CD4-positive, alpha-beta T cell treated with Interleukin-17A for 1 hour (primary cell): ENCODE data around the gene FGF16.
"Not testable (repeated sequence)": the region's sequence is repeated elsewhere in the genome, so short reads cannot be mapped to it uniquely, and the experiment has no call there.

Source experiments
- DNase-seq: peaks from one replicate; pipeline ENCODE4 v3.0.0-alpha.2; 2020

Gene FGF16

GRCh38 chrX:77447653-77448569, 722 bp downstream of the FGF16 start:
- no peak for DNase-seq

DNA sequence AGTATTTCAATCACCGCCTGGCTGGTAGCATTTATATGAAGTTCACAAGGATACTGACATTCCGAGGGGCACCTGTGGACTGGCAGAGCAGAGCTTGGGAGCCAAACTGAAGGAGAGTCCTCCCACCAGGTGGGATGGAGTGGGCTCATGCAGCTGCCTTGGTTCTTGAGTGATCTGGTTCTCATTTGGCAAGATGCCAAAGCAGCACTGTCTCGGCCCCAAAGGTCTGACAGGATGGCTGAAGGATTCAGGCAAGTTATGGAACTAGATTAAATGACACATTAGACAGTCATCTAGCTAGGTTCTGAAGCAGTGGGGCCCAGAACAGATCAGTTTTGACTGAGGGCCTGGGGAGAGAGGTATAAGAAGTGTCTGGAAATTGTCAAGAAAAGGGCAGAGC, 3.2 kb downstream of the FGF16 start:
- no peak for DNase-seq

- DNase-seq, result no peak
Measured at GRCh38 chrX:77450996-77451395, 3.8 kb downstream of the FGF16 start.

GRCh38 chrX:77453190-77453589, 6.0 kb downstream of the FGF16 start:
- DNase-seq, result no peak

DNA sequence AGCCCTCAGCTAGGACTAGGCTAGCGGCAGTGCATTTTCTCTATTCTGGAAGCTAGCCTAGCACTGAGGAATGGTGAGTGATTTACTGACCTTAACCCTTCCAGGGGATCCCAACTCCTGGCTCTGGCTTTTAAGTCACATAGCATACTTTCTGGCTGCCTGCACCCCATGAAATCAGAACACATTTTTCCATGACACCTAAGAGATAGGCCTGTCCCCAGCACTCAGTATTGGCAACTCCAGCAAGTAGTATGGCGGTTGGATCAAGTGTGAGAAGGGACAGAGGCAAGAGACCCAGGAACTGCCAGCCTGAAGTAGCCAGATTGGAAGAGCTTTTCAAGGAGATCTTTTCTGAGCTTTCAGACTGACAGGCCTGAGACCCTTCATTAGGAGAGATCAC, 8.2 kb downstream of the FGF16 start:
- no peak for DNase-seq

GRCh38 chrX:77484045-77484444, 36.9 kb downstream of the FGF16 start:
- no peak for DNase-seq

DNA sequence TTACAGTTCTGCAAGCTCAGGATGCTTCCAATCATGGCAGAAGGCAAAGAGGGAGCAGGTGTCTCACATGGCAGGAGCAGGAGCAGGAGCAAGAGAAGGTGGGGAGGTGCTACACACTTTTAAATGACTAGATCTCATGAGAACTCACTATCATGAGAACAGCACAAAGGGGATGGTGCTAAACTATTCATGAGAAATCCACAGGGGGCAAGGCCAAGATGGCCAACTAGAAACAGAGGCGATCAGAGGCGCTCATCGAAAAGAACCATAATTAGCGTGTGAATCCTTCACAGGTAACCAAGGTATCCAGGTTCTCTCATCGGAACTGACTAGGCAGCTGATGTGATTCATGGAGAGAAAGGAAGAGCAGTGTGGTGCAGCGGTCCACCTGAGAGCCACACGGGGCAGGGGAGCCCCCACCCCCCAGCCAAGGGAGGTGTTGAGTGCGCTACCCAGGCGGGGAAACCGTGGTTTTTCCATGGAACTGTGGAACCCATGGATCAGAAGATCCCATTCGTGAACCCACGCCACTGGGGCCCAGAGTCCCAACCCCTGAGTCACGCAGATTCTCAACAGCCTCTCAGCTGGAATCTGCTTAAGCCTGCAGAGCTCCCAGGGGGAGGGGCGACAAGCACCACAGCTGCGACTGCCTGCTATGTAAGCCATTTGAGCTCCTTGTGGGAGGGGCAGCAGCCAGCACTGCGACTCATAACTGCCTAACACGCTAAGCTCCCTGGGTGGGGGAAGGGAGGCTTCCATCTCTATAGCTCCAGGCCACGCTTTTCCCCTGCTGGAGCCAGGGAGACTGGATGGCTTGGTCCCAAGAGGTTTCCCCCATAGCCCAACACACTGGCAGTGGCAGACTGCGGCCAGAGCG, 46.7 kb downstream of the FGF16 start:
- no peak for DNase-seq

- not testable (repeated sequence) for DNase-seq
Measured at GRCh38 chrX:77500164-77500563, 53.0 kb downstream of the FGF16 start.

DNA sequence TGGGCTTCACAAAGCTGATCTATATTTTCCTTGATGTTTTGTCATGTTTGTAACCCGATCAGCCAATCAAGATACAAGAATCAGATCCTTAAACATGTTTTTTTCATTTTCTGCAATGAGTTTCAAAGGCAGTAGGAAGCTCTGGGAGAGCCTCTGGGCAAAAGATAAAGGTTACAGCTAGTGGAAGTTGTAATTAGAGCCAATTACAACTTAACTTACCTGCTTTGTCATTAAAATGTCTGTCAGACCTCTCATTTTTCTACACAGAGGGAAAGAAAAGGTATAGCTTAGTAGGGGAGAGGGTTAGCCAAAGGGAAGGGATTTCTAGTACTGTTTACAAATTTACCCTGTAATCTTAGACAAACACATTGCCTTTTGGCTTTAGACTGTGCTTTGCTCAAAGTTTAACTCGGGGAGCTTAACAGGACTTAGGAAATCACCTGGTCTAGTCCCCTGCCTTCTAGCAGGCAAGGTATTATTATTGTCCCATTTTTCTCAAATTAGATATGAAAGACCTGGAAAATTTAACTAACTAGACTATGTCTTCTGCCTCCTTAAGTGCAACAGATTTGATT, 55.8 kb downstream of the FGF16 start:
- no peak for DNase-seq

DNA sequence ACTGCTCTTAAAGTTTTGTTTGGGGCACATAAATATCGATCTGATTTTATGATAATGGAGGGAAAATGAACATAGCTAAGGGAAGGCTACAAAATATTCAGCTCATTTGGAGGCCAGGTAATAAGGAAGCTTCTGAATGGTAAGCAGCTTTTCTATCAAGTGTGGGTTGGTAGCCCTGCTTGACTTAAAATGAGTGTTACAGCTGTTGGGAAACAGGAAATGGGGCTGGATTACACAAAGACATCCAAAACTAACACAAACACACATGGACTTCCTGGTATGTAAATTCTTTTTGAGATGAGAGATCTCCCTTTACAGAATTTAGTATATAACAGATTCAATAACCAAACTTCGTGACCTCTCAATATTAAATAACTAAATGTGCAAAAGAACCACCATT, 58.0 kb downstream of the FGF16 start:
- no peak for DNase-seq
